GM12874 (cell line): ENCODE results near the gene MYOF.

Experiments
- TF ChIP-seq, protein P1 (sequence below): IDR thresholded peaks from 2 replicates; pipeline ENCODE4 v1.5.1; 2011; ENCODE audit warnings: low read depth, mild to moderate bottlenecking, control low read depth, low read length, moderate library complexity; ENCODE audit not compliant: insufficient read depth

The MYOF gene

DNA sequence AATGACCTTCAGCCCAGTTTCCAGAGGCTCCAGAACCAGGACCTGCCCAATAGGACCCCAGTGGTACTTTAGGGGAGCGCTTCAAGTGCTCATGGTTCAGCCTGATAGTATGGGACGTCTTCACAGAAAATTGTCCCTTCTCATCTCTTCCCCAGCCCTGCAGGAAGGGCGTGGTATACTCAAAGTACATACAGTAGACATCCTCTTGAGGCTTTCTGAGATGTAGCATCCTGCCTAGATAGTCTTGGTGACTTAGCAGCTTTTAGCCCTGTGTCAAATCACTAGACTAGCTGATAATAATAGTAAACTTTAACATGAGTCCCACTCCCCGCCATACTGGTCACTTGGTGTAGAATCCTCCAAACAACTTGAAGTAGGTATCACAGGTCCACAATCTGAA lies 215.3 kb downstream of the MYOF start:
- TF ChIP-seq, protein P1, sequence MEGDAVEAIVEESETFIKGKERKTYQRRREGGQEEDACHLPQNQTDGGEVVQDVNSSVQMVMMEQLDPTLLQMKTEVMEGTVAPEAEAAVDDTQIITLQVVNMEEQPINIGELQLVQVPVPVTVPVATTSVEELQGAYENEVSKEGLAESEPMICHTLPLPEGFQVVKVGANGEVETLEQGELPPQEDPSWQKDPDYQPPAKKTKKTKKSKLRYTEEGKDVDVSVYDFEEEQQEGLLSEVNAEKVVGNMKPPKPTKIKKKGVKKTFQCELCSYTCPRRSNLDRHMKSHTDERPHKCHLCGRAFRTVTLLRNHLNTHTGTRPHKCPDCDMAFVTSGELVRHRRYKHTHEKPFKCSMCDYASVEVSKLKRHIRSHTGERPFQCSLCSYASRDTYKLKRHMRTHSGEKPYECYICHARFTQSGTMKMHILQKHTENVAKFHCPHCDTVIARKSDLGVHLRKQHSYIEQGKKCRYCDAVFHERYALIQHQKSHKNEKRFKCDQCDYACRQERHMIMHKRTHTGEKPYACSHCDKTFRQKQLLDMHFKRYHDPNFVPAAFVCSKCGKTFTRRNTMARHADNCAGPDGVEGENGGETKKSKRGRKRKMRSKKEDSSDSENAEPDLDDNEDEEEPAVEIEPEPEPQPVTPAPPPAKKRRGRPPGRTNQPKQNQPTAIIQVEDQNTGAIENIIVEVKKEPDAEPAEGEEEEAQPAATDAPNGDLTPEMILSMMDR, result no peak

DNA sequence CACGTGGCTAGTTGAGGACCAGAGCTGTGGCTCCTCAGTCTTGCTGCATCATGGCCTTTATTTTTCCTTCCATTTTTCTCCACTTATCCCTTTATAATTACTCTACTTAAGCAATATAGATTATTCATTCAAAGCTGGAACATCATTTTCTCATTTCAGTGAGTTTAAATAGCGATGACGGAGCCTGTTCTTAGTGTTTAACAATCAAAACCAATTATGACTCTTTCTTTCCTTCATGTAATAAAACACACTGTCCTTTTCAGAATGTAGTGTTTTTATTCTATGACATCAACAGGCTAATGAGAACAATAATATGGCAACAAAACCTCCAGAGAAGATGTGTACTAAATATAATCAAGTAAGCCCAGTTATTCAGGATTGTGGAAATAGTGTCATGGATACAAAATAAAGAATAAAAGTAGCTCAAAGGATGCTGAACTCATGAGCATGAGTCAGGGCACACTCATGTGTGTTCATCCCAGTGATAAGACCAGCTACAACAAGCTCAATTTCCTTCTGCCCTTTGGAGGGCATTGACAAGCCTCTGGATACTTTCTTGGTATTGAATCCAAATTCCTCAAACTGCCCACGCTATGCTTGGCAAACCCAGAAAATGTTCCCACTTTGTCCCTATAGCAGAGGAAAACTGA lies 220.0 kb downstream of the MYOF start:
- TF ChIP-seq, protein P1, result no peak

DNA sequence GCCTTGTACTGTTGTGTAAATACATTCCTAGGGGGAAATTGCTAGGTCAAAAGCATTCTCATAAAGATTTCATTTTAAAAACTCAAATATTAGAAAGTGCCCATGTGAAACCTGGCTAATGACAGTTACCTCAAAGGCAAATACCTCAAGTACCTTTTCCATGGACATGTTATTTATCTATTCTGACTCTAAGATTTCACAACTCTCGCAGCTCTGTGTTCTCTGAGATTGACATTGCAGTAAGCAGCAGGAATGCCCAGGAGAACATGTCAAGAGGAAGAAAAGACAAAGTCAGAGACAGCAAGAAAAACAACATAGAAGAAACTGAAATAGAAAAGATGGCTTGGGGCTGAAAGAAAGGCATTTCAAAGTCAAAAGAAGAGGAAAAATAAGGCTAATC lies 221.0 kb downstream of the MYOF start:
- TF ChIP-seq, protein P1, result no peak

DNA sequence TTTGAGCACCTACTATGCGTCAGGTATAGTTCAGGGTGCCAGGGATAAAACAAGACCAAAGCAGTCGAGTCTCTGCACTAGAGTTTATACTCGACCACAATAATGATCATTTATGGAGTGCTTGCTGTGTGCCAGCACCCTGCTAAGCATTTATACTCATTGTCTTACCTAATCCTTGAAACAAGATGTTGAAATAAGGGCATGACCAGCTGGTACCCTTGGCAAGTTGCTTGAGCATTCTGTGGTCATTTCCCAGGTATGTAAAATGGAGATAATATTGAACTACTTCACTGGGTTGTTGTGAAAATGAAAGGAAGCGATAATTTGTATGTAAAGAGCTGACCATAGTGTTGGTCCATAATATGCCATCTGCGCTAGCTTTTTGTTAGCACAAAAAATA lies 223.0 kb downstream of the MYOF start:
- TF ChIP-seq, protein P1, result no peak
